HepG2 (cell line): ENCODE measurements around the gene PRELID2. TPM values are rescaled to one million over a fixed set of nuclear protein-coding genes. Genes with fewer than 3 reads are reported as not detected.
A peak's percentile ranks its signal among the peaks of the same experiment; 100 is the strongest.

Source experiments
- MTF2 ChIP-seq: sonication (generic); formaldehyde crosslinking; IDR thresholded peaks from 2 replicates; pipeline ENCODE4 v1.5.0; 2020; ENCODE audit warnings: missing genetic modification reagents, borderline replicate concordance
- ZNF772 ChIP-seq: sonication (generic); formaldehyde crosslinking; IDR thresholded peaks from 2 replicates; pipeline ENCODE4 v1.5.0; 2020; ENCODE audit warnings: mild to moderate bottlenecking, missing genetic modification reagents
- polyA plus RNA-seq, 8 experiments: library from polyadenylated mRNA; depleted of rRNA in 3 of 8; stranded (reverse) in 7 of 8; unstranded in 1 of 8; fragments of >200 nt; fragmentation: Illumina TruSeq in 4 of 8; extraction: Trizol in 4 of 8; gene quantifications; 2 replicates each; pipeline versions ENCODE4 v1.2.1 to v1.2.3, GENCODE V29; 2011 to 2016; ENCODE audit warnings: low read depth in 4 of 8, missing spikeins in 1 of 8, mixed read lengths in 1 of 8; ENCODE audit not compliant: insufficient read depth in 1 of 8
- total RNA-seq, 5 experiments: library from RNA; depleted of rRNA; stranded (reverse); fragments of >200 nt; fragmentation: Illumina TruSeq; extraction: Trizol; gene quantifications; 2 replicates each; pipeline ENCODE4 v1.2.3, GENCODE V29; 2016; ENCODE audit warnings: low read depth in 1 of 5
- TF ChIP-seq, protein P1 (sequence below), 2 experiments: sonication (generic) in 1 of 2; formaldehyde crosslinking in 1 of 2; IDR thresholded peaks; 2 replicates each; pipeline versions ENCODE4 v1.4.0 to v1.6.1; 2018 to 2020; ENCODE audit warnings: missing genetic modification reagents in 2 of 2, borderline replicate concordance in 1 of 2, low read depth in 1 of 2, mild to moderate bottlenecking in 1 of 2, missing biosample characterization in 1 of 2
- TF ChIP-seq, protein P2 (sequence below): sonication (generic); formaldehyde crosslinking; IDR thresholded peaks from 2 replicates; pipeline ENCODE4 v1.4.0; 2020; ENCODE audit warnings: missing genetic modification reagents
- TF ChIP-seq, protein P3 (sequence below): sonication (generic); formaldehyde crosslinking; IDR thresholded peaks from 2 replicates; pipeline ENCODE4 v1.4.0; 2020; ENCODE audit warnings: mild to moderate bottlenecking, missing genetic modification reagents, borderline replicate concordance

PRELID2 gene
- total and polyA plus RNA-seq, 2 of the 13 experiments (the other 11 are each of a cell fraction or from before 2014, with no cell fraction given): 10.0 to 22.9 TPM

DNA sequence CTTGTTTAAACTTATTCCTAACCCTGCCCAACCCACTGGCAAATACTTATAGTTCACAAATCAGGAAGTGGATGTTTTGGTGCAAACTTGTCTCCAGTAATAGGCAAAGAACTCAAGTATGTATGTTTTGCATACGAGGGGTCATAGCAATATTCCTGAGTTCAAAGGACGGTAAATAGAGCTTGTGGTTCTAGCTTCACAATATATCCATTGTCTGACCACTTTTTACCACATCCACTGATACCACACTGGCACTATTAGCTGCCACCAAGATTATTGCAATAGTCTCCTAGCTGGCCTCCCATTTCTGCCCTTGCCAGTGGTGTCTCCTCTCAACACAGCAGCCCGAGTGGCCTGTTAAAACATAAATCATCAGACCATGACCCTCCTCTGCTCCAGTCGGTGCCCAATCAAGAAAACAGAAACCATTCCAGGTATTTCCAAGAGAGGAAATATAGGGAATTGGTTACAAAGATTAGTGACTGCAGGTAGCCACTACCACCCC, 20.7 kb upstream of the PRELID2 start (continued):
- TF ChIP-seq MTF2: no peak
- TF ChIP-seq, protein P1, sequence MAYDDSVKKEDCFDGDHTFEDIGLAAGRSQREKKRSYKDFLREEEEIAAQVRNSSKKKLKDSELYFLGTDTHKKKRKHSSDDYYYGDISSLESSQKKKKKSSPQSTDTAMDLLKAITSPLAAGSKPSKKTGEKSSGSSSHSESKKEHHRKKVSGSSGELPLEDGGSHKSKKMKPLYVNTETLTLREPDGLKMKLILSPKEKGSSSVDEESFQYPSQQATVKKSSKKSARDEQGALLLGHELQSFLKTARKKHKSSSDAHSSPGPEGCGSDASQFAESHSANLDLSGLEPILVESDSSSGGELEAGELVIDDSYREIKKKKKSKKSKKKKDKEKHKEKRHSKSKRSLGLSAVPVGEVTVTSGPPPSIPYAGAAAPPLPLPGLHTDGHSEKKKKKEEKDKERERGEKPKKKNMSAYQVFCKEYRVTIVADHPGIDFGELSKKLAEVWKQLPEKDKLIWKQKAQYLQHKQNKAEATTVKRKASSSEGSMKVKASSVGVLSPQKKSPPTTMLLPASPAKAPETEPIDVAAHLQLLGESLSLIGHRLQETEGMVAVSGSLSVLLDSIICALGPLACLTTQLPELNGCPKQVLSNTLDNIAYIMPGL (CRISPR knock-in tag; IDR thresholded peaks at IDR 0.05; ENCODE audit: borderline replicate concordance in 1 of 2, low read depth in 1 of 2): 0 out of 4 replicates have a peak, but pooled peaks of 1 of the 2 experiments have one; percentile 14
- TF ChIP-seq, protein P2, sequence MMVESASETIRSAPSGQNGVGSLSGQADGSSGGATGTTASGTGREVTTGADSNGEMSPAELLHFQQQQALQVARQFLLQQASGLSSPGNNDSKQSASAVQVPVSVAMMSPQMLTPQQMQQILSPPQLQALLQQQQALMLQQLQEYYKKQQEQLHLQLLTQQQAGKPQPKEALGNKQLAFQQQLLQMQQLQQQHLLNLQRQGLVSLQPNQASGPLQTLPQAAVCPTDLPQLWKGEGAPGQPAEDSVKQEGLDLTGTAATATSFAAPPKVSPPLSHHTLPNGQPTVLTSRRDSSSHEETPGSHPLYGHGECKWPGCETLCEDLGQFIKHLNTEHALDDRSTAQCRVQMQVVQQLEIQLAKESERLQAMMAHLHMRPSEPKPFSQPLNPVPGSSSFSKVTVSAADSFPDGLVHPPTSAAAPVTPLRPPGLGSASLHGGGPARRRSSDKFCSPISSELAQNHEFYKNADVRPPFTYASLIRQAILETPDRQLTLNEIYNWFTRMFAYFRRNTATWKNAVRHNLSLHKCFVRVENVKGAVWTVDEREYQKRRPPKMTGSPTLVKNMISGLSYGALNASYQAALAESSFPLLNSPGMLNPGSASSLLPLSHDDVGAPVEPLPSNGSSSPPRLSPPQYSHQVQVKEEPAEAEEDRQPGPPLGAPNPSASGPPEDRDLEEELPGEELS (CRISPR knock-in tag): peak; percentile 49
- TF ChIP-seq ZNF772: peak; percentile 38; the same call in 1 of the 2 replicates
- TF ChIP-seq, protein P3, sequence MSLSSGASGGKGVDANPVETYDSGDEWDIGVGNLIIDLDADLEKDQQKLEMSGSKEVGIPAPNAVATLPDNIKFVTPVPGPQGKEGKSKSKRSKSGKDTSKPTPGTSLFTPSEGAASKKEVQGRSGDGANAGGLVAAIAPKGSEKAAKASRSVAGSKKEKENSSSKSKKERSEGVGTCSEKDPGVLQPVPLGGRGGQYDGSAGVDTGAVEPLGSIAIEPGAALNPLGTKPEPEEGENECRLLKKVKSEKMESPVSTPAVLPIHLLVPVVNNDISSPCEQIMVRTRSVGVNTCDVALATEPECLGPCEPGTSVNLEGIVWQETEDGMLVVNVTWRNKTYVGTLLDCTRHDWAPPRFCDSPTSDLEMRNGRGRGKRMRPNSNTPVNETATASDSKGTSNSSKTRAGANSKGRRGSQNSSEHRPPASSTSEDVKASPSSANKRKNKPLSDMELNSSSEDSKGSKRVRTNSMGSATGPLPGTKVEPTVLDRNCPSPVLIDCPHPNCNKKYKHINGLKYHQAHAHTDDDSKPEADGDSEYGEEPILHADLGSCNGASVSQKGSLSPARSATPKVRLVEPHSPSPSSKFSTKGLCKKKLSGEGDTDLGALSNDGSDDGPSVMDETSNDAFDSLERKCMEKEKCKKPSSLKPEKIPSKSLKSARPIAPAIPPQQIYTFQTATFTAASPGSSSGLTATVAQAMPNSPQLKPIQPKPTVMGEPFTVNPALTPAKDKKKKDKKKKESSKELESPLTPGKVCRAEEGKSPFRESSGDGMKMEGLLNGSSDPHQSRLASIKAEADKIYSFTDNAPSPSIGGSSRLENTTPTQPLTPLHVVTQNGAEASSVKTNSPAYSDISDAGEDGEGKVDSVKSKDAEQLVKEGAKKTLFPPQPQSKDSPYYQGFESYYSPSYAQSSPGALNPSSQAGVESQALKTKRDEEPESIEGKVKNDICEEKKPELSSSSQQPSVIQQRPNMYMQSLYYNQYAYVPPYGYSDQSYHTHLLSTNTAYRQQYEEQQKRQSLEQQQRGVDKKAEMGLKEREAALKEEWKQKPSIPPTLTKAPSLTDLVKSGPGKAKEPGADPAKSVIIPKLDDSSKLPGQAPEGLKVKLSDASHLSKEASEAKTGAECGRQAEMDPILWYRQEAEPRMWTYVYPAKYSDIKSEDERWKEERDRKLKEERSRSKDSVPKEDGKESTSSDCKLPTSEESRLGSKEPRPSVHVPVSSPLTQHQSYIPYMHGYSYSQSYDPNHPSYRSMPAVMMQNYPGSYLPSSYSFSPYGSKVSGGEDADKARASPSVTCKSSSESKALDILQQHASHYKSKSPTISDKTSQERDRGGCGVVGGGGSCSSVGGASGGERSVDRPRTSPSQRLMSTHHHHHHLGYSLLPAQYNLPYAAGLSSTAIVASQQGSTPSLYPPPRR (CRISPR knock-in tag): peak; percentile 54; the same call in 1 of the 2 replicates
